MCF 10A (cell line): ENCODE data around the gene ADGRG2. TPM values are rescaled to one million over a fixed set of nuclear protein-coding genes. Genes with fewer than 3 reads are reported as not detected.

Source experiments
- BruUV-seq: library from RNA; stranded (reverse); fragments of 400-500 nt; replicated peaks from 2 replicates; lab custom pipeline; 2021; lab: Mats Ljungman, UMichigan
- CTCF ChIA-PET: fragments of 300-600 bp; sonication (Branson Sonifier 250); formaldehyde crosslinking; extraction: SDS; loops from one replicate; lab custom pipeline; 2021; ENCODE audit warnings: antibody characterized with exemption, inconsistent platforms; lab: Yijun Ruan, JAX
- POLR2A ChIA-PET: fragments of 300-600, 350-650 bp; sonication (Branson Sonifier 250); formaldehyde crosslinking; extraction: SDS; loops from one replicate; lab custom pipeline; 2020; ENCODE audit warnings: antibody characterized with exemption, inconsistent platforms; lab: Yijun Ruan, JAX
- DNase-seq: peaks from one replicate; pipeline ENCODE4 v3.0.0-alpha.2; 2018; ENCODE audit not compliant: unreplicated experiment
- H3K27ac Mint-ChIP-seq: one replicate; pipeline ENCODE4 v1.8.0; 2022; ENCODE audit warnings: mild to moderate bottlenecking, low read depth, mixed read lengths; ENCODE audit not compliant: unreplicated experiment
- H3K27me3 Mint-ChIP-seq: one replicate; pipeline ENCODE4 v1.8.0; 2022; ENCODE audit warnings: mixed read lengths; ENCODE audit not compliant: insufficient read depth, unreplicated experiment
- H3K36me3 Mint-ChIP-seq: one replicate; pipeline ENCODE4 v1.8.0; 2022; ENCODE audit warnings: mild to moderate bottlenecking, moderate library complexity, mixed read lengths; ENCODE audit not compliant: insufficient read depth, unreplicated experiment
- H3K4me1 Mint-ChIP-seq: one replicate; pipeline ENCODE4 v1.8.0; 2022; ENCODE audit warnings: mixed read lengths; ENCODE audit not compliant: insufficient read depth, unreplicated experiment
- H3K4me3 Mint-ChIP-seq: one replicate; pipeline ENCODE4 v1.8.0; 2022; ENCODE audit warnings: mild to moderate bottlenecking, moderate library complexity, mixed read lengths; ENCODE audit not compliant: unreplicated experiment
- H3K9me3 Mint-ChIP-seq: one replicate; pipeline ENCODE4 v1.8.0; 2022; ENCODE audit warnings: mixed read lengths; ENCODE audit not compliant: unreplicated experiment
- CTCF ChIP-seq: fragments of 200-600 bp; IDR thresholded peaks from one replicate; pipeline ENCODE4 v1.8.0; 2022; ENCODE audit warnings: antibody characterized with exemption, mild to moderate bottlenecking; ENCODE audit not compliant: unreplicated experiment
- intact Hi-C: fragments of 100-400 bp; cut with micrococcal nuclease; formaldehyde crosslinking; loops from 2 replicates; pipeline ENCODE4 v1.14.1; 2022
- total RNA-seq: library from RNA; stranded (reverse); gene quantifications from 2 replicates; pipeline ENCODE4 v1.2.3, GENCODE V29; 2022

Gene ADGRG2
- total RNA-seq, 1 experiment from 2014 or later: 6.4 TPM

GRCh38 chrX:19156186-19156585 lies 33.9 kb upstream of the ADGRG2 start:
- Mint-ChIP-seq H3K27ac (peak overlapping the region; percentile 84), H3K36me3 (no peaks in the 10 kb centered on the region), H3K4me1 (peaks cover 8% of the 10 kb centered on the region), H3K27me3 (no peaks in the 10 kb centered on the region), H3K9me3 (peaks cover 21% of the 10 kb centered on the region), H3K4me3 (no peak overlapping the region)
- TF ChIP-seq CTCF: no peak
- POLR2A ChIA-PET: no interaction called here
- intact Hi-C loops: no loop called here
- DNase-seq: peak; percentile 50
- CTCF ChIA-PET: no interaction called here
- no TSS peak for BruUV-seq

- H3K36me3 Mint-ChIP-seq: no peaks in the 10 kb centered on the region
- H3K27ac Mint-ChIP-seq: no peak overlapping the region
- H3K4me1 Mint-ChIP-seq: peaks cover 8% of the 10 kb centered on the region
- no peaks in the 10 kb centered on the region for H3K27me3 Mint-ChIP-seq
- ChIA-PET CTCF (no interaction called here), POLR2A (no interaction called here)
- peak; percentile 8 for DNase-seq
- H3K4me3 Mint-ChIP-seq: no peak overlapping the region
- no TSS peak for BruUV-seq
- TF ChIP-seq CTCF: no peak
- H3K9me3 Mint-ChIP-seq: peaks cover 16% of the 10 kb centered on the region
- intact Hi-C loops: no loop called here
Measured at GRCh38 chrX:19152762-19153161, 30.5 kb upstream of the ADGRG2 start.

GRCh38 chrX:19137067-19137466 lies 14.8 kb upstream of the ADGRG2 start:
- intact Hi-C loops: no loop called here
- no peak for DNase-seq
- Mint-ChIP-seq H3K9me3 (peaks cover 4% of the 10 kb centered on the region), H3K36me3 (no peaks in the 10 kb centered on the region), H3K4me3 (no peak overlapping the region), H3K27me3 (no peaks in the 10 kb centered on the region), H3K27ac (no peak overlapping the region), H3K4me1 (no peaks in the 10 kb centered on the region)
- CTCF ChIA-PET: interaction anchor here (0.5 kb wide), 1 partner anchor 117 kb away, joined by 4 read pairs; no protein-coding TSS in a partner anchor
- TF ChIP-seq CTCF: no peak
- no TSS peak for BruUV-seq
- POLR2A ChIA-PET: no interaction called here

- ChIA-PET CTCF (interaction anchor here (1.0 kb wide), 1 partner anchor 199 kb away, joined by 4 read pairs; no protein-coding TSS in a partner anchor), POLR2A (no interaction called here)
- no TSS peak for BruUV-seq
- TF ChIP-seq CTCF: no peak
- Mint-ChIP-seq H3K27ac (no peak overlapping the region), H3K36me3 (no peaks in the 10 kb centered on the region), H3K9me3 (peaks cover 7% of the 10 kb centered on the region), H3K27me3 (no peaks in the 10 kb centered on the region), H3K4me3 (no peak overlapping the region), H3K4me1 (peaks cover 2% of the 10 kb centered on the region)
- intact Hi-C loops: no loop called here
- DNase-seq: no peak
Measured at GRCh38 chrX:19133784-19134183, 11.5 kb upstream of the ADGRG2 start.
